ENCODE data around the gene STAMBPL1.
"Not testable (repeated sequence)": the region's sequence is repeated elsewhere in the genome, so short reads cannot be mapped to it uniquely, and the experiment has no call there.

STAMBPL1 gene

GRCh38 chr10:88923520-88923919, 43.5 kb downstream of the STAMBPL1 start:
- no peak for DNase-seq

- DNase-seq = no peak
These were observed 46.7 kb downstream of the STAMBPL1 start for GRCh38 chr10:88926566-88927415.

- DNase-seq = no peak
These were observed 47.3 kb downstream of the STAMBPL1 start for GRCh38 chr10:88927416-88927690.

GRCh38 chr10:88928254-88928653, 48.2 kb downstream of the STAMBPL1 start:
- DNase-seq = no peak

GRCh38 chr10:88931548-88931947, 51.5 kb downstream of the STAMBPL1 start:
- DNase-seq = no peak

GRCh38 chr10:88932029-88932428, 52.0 kb downstream of the STAMBPL1 start:
- not testable (repeated sequence) for DNase-seq

GRCh38 chr10:88932539-88933256, 52.7 kb downstream of the STAMBPL1 start:
- DNase-seq = peak; percentile 66

- no peak for DNase-seq
These were observed 53.5 kb downstream of the STAMBPL1 start for GRCh38 chr10:88933564-88933963.

- peak; percentile 77 for DNase-seq
These were observed 55.0 kb downstream of the STAMBPL1 start for GRCh38 chr10:88934900-88935672.

GRCh38 chr10:88936656-88937055, 56.6 kb downstream of the STAMBPL1 start:
- no peak for DNase-seq

- no peak for DNase-seq
These were observed 58.0 kb downstream of the STAMBPL1 start for GRCh38 chr10:88938039-88938438.

GRCh38 chr10:88938938-88939337, 58.9 kb downstream of the STAMBPL1 start:
- DNase-seq = no peak

GRCh38 chr10:88941026-88941425, 61.0 kb downstream of the STAMBPL1 start:
- DNase-seq = no peak

- DNase-seq = no peak
These were observed 63.7 kb downstream of the STAMBPL1 start for GRCh38 chr10:88943778-88944177.

- peak; percentile 12 for DNase-seq
These were observed 64.8 kb downstream of the STAMBPL1 start for GRCh38 chr10:88944813-88945212.

- no peak for DNase-seq
These were observed 66.2 kb downstream of the STAMBPL1 start for GRCh38 chr10:88946200-88946599.

- no peak for DNase-seq
These were observed 67.0 kb downstream of the STAMBPL1 start for GRCh38 chr10:88946965-88947590.

- DNase-seq = no peak
These were observed 69.0 kb downstream of the STAMBPL1 start for GRCh38 chr10:88949051-88949450.

- DNase-seq = no peak
These were observed 70.1 kb downstream of the STAMBPL1 start for GRCh38 chr10:88949912-88950837.

- DNase-seq = no peak
These were observed 72.6 kb downstream of the STAMBPL1 start, which contains the start of gene ACTA2 for GRCh38 chr10:88952647-88953111. ACTA2 (minus strand) TSS chr10:88952773; CDS start chr10:88948930, 3,843 bp downstream.

GRCh38 chr10:88953662-88954061, 73.6 kb downstream of the STAMBPL1 start:
- no peak for DNase-seq

Data from activated CD4-positive, alpha-beta T cell treated with anti-CD3 and anti-CD28 coated beads, Interleukin-2, amount 50 U/mL, for 16 hours (primary cell).